ENCODE results near the gene FGF3.

DNA sequence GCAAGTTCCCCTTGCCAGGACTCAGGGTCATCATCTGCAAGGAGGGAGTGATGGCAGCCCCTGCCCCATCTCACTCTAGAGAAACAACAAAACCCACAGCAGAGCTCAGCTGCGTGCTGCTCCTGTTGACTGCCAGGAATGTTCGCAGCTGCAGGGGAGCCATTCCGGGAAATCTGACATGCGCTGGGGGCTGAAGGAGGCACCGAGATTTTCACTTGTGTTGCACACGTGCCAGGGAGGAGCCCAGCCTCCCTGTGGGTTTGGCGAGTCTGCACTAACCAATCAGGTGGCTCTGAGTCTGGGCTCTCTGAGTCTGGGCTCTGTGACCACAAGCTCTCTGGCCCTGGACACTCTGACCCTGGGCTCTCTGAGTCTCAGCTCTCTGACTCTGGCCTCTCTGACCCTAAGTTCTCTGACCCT lies 10.5 kb downstream of the FGF3 start:
- TF ChIP-seq, protein P1, sequence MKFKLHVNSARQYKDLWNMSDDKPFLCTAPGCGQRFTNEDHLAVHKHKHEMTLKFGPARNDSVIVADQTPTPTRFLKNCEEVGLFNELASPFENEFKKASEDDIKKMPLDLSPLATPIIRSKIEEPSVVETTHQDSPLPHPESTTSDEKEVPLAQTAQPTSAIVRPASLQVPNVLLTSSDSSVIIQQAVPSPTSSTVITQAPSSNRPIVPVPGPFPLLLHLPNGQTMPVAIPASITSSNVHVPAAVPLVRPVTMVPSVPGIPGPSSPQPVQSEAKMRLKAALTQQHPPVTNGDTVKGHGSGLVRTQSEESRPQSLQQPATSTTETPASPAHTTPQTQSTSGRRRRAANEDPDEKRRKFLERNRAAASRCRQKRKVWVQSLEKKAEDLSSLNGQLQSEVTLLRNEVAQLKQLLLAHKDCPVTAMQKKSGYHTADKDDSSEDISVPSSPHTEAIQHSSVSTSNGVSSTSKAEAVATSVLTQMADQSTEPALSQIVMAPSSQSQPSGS (IDR thresholded peaks at IDR 0.05; ENCODE audit: low read length): no peak
- TF ChIP-seq POLR2A (IDR thresholded peaks at IDR 0.05; ENCODE audit: low read depth, low read length): no peak
- TF ChIP-seq MTA3 (IDR thresholded peaks at IDR 0.05; ENCODE audit: borderline replicate concordance, low read length): no peak
